Activated T-helper 9 cell treated with anti-CD3 and anti-CD28 coated beads, Interleukin-2, amount 50 U/mL, for 16 hours (primary cell): Measurements from ENCODE around the gene DZIP3.

Experiments
- DNase-seq: peaks from one replicate; pipeline ENCODE4 v3.0.0-alpha.2; 2020; ENCODE audit warnings: low read depth

DZIP3 gene, protein sequence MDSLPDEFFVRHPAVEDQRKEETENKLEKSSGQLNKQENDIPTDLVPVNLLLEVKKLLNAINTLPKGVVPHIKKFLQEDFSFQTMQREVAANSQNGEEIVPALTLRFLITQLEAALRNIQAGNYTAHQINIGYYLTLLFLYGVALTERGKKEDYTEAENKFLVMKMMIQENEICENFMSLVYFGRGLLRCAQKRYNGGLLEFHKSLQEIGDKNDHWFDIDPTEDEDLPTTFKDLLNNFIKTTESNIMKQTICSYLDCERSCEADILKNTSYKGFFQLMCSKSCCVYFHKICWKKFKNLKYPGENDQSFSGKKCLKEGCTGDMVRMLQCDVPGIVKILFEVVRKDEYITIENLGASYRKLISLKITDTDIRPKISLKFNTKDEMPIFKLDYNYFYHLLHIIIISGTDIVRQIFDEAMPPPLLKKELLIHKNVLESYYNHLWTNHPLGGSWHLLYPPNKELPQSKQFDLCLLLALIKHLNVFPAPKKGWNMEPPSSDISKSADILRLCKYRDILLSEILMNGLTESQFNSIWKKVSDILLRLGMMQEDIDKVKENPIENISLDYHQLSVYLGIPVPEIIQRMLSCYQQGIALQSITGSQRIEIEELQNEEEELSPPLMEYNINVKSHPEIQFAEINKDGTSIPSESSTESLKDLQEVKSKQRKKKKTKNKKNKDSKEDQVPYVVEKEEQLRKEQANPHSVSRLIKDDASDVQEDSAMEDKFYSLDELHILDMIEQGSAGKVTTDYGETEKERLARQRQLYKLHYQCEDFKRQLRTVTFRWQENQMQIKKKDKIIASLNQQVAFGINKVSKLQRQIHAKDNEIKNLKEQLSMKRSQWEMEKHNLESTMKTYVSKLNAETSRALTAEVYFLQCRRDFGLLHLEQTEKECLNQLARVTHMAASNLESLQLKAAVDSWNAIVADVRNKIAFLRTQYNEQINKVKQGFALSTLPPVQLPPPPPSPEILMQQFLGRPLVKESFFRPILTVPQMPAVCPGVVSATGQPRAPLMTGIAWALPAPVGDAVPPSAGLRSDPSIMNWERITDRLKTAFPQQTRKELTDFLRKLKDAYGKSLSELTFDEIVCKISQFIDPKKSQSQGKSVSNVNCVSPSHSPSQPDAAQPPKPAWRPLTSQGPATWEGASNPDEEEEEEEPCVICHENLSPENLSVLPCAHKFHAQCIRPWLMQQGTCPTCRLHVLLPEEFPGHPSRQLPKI

DNA sequence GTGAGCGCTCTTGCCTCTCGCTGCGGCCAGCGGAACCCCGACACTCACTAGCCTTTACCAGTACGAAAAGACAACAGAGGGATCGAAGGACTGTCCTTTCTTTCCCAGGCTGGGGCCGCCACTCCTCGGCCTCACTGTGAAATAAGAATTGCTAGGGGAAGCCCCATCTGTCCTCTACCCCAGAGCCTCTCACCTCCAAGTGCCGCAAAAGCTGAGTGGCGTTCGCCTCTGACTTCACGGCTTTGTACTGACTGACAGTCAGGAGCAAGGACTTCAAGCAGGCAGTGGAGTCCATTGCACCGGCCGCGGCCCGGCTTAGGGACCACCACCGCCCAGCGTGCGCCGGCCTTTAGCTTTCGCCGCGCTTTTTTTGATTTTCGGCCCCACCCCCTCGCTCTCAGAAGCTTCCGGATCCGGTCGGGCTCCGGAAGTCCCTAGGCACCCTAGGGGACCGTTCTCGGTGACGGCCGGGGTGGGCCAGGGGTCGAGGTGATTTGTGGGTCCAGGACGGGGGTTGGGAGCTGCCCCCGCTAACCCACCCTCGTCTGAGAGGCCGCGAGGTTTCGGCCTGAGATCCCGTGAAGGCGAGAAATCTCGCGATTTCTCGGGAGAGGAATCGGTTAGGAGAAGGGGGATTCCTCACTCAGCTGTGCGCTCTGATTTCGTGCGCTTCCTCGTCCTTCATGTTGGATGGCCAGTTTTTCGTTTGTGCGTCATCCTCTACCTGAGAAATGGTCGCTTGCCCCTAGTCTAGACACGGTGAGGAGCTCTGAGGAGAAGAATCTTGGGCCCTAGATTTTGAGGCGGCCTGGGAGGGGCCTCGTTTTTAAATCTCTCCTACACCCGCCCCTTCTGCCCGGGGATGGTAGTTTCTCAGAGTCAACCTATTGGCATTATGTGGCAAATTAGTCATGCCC lies at the start of gene DZIP3, which contains the start of gene CIP2A:
Gene DZIP3 (plus strand): TSS at position 642 of the 917 bp plus-strand sequence. CDS start 15,685 bp downstream, outside the sequence.
Gene CIP2A (minus strand): TSS at position 358 of the 917 bp plus-strand sequence. CDS start 63 bp downstream, at position 295.
- peak; percentile 72 for DNase-seq

DNA sequence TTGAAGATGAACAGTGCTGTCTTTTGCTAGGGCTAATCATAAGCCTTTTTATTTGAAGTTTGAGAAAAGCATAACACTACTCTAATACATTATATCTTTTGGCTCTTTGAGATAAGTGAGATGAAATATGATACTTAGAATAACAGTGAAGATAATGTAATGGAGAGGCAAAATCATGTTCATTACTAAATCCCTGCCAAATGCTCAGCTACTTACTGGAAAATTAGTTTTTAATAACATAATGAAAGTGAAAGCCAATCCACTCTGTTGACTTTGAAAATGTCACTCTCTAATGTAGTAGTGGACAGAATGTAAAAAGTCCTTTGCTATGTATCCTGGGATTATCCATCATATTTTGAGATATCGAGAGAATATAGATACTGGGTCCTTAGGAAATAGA lies 43.3 kb upstream of the DZIP3 start:
- DNase-seq: no peak

DNA sequence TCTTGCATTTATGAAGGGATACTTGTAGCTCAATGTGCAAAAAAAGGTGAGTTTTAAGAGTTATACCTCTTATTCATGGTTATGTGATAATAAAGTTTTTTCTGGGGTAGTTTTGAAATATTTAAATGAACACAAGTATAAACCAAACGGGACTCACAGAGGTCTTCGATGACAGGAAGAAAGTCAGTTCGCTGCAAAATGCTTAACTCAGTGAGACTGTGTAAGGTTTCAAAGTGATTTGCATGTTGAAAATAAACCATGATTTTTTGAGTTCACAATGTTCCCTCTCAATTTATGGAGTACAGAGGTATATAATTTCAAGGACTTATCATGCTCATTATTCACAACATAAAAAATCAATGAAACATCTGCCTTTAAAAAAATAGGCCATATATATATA lies 42.8 kb upstream of the DZIP3 start:
- DNase-seq: no peak

DNA sequence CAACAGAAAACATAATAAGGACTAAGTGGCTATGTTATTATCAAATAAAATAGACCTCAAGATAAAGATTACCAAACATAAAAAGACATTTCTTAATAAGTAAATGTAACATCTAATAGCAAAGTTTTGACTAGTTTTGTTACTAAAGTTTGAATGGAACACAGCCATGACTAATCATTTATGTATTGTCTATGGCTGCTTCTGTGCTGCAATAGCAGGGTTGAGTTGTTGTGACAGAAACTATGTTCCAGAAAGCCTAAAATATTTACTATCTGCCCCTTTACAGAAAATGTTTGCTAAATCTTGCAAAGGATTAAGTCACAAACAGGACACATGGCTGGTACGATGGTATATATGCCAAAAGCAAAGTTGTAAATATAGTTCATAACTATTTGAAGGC lies 41.2 kb upstream of the DZIP3 start:
- DNase-seq: no peak

DNA sequence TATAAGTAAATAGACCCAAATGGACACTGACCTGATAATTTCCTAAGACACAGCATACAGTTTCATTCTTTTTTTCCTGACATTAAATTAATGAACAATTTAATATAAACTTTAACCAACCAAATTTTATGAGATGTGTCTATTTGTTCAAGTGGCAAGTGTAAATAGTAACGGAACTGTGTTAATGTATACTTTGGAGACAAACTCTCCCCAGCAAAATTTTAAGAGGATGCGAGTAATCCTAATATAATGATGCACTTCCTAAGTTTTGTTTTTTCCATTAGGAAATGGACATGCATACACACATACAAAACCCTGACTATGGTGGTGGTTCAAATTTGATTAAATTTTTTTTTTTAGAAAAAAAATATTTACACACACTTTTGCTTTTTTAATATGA lies 40.6 kb upstream of the DZIP3 start:
- DNase-seq: no peak

DNA sequence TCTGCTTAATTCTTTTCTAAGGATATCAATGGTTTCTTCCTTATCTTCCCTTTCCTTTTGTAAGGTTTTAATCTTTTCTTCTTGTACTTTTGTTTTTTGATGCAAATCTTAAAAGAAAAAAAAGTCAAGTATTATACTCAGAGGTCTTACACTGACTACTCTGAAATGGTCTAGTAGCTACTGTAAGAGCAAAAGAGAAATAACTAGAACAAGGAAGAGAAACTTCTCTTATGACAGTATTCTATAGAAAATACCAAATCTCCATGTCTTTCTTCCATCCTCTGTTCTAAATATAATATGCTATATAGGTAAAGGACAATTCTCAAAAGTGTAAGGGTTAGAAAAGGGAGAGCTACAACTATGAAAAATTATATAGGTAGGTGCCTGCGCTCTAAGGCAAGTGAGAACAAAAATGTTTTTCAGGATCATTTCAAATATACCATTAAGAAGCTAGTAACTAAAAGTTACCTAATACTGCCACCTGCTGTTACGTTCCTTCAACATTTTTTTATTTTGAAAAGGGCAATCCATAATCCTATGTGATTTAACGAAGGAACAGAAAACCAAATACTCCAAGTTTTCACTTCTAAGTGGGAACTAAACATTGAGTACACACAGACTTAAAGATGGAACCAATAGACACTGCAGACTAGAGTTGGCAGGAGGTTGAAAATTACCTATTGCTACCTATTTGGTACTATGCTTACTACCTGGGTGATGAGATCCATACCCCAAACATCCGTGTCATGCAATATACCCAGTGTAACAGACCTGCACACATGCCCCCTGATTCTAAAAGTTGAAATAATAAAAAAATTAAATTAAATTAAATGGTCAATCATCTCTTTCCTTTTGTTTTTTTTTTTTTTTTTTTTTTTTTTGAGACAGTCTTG lies 37.0 kb upstream of the DZIP3 start:
- no peak for DNase-seq

DNA sequence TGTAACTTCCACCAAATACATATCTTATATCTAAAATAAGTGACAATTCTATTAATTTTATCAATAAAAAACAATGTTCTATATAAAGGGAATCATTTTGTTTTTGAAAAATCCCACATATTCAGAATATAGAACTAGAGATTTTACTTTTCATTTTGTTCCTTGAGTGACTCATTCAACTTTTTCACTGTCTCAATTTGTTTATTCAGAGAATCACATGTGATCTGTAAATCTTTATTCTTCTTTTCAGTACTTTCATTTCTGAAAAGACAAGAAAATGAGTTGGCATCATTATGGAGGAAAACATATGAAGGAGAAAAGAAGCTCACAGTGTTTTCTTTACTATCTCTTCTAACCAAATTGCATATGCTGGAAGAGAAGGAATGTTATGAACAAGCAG lies 35.3 kb upstream of the DZIP3 start:
- DNase-seq: no peak

DNA sequence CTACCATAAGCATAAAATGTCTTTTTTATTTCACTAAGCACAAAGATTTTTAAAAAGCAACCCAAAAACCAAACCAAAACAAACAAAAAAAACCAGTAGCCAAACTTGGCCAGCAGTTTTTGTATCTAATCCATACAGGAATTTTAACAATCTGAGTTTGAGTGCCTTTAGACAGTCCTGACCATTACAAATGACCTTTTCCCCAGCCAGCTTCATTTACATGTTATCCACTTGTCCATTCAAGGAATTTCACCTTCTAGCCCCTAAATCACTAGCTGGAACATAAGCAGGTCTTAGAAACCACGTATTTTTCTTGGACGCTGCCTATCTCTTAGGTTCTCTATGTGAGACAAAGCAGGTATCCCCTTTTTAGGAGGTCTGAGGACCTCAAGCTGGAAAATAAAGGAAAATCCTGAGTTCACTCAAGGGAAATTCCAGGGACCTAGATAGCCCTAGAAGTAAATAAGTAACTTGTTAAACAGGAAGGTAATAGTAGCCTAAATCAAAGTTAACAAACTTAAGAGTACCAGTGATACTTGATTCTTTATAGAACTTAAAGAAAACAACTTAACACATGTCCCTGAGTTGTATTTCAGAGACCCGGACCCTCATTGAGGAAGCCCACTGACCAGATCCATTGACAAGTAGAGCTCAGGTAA lies 34.5 kb upstream of the DZIP3 start:
- no peak for DNase-seq

DNA sequence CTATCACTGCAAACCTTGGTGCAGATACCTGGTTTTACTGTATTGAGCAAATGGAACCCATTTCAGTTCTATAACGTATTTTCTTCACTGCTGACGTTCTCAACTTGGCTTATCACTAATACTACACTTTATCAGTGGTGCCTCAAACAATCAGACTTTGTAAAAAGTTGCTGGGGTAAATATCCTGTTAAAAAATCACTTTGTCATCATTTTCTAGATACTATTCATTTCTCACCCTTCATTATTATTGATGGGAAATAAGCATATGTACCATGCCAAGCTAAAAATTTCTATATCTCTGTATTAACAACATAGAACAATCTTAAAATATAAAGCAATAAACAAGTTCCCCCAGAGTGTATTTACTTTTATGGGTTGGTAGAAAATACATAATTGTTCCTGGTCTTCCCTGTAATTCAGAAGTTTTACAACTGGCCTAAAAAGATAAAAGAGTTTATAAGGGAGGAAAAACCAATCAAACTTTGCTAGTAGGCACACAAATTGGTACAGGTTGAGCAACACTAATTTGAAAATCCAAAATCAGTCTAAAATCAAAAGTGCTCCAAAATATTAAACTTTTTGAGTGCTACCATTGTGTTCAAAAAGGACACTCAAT lies 33.4 kb upstream of the DZIP3 start:
- DNase-seq: no peak

DNA sequence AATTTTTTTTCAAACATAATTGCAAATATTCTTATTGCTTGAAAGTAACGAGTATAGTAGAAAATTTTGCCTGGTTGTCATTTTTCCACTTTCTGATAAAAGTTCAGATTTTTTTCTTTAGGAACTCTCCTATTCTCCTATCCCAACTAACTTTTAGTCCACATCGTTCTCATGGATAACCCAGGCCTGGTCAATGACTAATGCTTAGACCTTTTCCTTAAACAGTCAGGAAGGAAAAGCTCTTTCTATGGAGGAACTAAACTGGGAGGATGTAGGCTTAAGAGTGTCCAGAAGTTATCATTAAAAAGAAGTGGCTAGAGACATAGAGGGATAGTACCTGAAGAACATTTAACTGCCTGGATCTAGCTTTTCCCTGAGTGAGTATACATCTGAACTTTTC lies 27.0 kb upstream of the DZIP3 start:
- DNase-seq: no peak

DNA sequence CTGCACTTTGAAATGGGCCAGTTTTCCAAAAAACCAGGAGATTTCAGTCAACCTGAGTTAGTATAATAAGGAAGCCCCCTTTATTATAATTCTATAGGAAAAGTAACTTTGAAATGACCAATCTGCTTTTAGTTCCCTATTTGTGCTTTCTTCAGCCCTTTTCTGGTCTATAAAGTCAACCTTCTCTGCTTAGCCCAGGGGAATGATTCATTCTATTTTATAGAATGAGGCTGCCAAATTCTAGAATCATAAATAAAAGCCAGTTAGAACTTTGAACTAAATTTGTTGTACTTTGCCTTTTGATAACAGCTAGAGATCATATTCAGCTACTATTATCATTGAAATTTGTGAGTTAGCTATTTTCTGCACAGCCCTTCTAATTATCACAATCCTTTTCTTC lies 25.0 kb upstream of the DZIP3 start:
- DNase-seq: no peak

DNA sequence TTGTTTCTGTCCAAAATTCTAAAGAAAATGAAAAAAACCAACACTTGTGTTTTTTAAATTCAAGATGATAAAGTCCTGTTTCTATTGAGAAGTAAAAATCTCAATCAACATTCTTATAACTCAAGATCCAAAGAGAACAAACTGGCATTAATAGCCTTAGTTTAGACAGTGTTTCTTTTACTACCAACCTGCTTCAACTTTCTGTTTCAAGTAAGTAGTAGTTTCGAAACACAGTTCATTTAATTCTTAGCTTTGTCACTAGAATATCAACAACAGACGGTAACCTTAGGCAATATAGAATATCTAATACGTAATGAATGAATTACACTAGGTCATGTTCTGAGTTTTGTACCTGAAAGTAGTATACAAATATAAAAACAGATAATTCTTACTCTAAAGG lies 24.0 kb upstream of the DZIP3 start:
- DNase-seq: no peak

DNA sequence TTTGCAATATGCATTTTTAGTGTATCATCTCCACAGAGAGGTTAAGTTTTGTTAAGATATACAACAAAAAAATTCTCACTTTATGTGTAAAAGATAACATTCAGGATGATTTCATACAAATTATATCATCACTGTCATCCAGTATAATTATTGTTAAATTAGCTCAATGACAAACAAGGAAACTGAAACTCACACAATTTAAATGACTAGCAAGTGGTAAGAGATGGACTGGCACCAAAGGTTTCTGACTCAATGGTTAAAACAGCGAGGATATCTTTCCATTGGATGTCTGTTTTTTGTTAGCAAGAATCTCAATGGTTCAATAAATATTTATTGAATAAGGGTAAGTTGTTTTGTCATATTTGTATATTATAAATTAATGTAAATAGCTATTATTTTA lies 22.9 kb upstream of the DZIP3 start:
- no peak for DNase-seq

DNA sequence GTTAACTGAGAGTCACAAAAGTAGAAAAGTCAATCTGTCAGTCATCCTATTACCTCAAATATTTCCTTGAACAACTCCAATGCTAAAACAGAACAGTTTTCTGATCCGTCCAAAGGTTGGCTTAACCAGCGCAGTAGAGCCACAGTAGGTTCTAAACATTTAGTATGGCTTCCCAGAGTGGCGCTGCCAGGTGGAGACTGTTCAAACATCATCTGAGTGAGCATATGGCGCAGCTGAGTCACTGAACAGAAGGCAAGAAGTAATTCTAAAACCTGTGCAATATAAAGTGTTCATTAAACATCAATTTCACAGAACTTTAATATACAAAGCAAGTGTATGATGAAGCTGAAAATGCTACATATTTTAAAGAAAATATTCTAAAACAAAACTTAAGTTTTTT lies 20.2 kb upstream of the DZIP3 start:
- DNase-seq: no peak

DNA sequence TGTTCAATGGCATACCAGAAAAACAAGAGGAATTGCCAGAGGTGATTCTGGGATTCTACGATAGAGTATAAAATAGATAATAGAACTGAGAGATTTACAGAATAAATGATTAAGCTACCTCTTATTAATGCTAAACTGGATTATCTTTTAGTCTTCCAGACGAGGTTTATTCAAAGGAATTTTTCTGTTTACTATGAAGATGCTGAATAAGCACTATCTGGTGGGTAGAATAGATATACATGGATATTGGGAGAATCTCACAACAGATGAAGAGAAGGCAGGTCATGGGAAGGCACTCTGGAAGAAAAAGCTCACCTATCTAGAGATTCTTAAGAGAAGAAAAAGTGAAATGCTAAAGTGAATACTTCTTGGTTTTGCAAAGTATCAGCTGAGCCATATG lies 11.5 kb upstream of the DZIP3 start:
- no peak for DNase-seq

DNA sequence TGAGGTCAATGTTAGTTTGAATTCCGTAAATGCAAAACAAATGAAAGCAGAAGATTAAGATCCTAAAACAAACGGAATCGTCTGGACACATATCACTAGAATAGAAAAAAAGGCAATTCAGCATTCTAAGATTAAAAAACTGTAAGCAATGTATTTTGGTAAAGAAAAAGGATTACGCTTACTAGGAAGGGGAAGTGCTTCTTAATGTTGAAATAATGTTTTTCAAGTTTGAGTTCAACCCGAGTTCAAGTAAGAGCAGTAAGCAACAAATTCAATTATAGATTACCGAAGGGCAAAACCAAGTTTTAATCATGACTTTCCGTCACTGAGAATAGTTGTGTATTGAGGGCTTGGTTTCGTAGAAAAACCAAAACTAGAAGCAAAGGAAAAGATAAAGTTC lies 921 bp upstream of the DZIP3 start:
- no peak for DNase-seq

DNA sequence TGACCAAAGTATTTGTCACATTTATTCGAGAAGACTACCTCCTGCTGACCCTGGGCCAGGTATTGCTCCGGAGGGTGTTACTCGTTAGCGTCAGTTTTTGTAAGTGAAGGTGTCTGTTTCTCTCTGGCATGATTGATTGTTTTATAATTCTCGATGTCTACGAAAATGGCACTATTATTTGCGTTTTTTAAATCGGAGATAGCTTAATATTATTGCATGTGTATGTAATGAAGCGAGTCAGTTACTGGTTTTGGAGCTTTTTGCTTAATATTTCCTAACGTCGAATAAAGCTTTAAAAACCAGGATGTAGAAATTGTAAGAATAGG lies 439 bp downstream of the DZIP3 start:
- DNase-seq: no peak

DNA sequence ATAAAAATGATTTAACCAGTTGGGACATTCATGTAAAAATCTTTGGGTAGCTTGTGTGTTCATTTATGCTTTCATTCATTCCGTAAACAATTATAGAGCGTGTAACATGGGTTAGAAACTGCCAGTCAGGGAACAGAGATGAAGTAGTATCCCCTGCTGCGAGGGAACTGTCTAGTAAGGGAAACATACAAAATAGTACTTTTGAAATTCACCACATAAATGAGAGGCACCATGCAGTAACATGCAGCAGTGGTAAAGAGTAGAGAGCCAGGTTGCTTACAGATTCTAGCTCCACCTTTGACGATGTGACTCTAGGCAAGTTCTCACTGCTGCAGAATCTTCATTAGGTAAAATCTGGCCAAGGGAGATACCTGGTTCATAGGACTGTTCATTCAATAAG lies 938 bp downstream of the DZIP3 start:
- no peak for DNase-seq

DNA sequence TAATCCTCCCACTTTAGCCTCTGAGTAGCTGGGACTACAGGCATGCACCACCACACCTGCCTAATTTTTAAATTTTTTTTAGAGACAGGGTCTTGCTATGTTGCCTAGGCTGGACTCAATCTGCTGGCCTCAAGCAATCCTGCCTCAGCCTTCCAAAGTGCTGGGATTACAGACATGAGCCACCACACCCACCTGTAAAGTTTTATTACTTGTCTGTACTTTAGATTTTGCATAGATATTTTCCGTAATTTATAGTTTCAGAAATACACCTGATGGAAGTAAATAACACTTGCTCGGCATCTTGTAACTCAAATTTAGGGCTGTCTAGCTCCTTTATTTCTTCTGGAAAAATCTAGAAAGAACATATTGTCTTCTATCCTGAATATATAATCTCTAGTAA lies 5.8 kb downstream of the DZIP3 start:
- DNase-seq: no peak

DNA sequence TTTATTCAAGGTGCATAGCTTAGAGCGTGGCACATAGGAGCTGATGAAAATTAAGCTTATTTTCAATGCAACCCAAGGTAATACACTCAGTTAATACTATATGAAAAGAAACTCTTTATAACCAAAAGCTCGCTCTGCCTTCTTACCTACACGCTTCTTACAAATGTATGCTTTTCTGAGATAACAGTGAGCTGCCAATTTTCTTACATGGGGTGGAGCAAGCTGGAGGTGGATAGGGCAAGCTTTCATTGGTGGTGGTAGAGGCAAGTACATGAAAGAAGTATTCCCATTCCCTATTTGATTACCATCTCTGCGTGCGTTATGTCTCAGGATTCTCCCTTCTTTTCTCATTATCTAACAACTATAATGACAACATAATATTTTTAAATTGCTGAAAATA lies 8.9 kb downstream of the DZIP3 start:
- no peak for DNase-seq
